Measurements from ENCODE around the gene MAGI2.
"Not testable (repeated sequence)": the region's sequence is repeated elsewhere in the genome, so short reads cannot be mapped to it uniquely, and the experiment has no call there.

Gene MAGI2

GRCh38 chr7:78326876-78327275, 1126.6 kb downstream of the MAGI2 start:
- ATAC-seq (replicated peaks), result peak in 1 of 2 donors; percentile 23
- Mint-ChIP-seq H3K4me3 (no peak overlapping the region), H3K36me3 (no peaks in the 10 kb centered on the region), H3K4me1 (no peaks in the 10 kb centered on the region), H3K27ac (no peak overlapping the region), H3K27me3 (peaks cover 0 to 3% of the 10 kb centered on the region in 2 donors), H3K9me3 (no peaks in the 10 kb centered on the region)
- no peak for DNase-seq

GRCh38 chr7:78326189-78326588, 1127.3 kb downstream of the MAGI2 start:
- Mint-ChIP-seq H3K36me3 (no peaks in the 10 kb centered on the region), H3K27ac (no peak overlapping the region), H3K27me3 (peaks cover 0 to 3% of the 10 kb centered on the region in 2 donors), H3K4me1 (no peaks in the 10 kb centered on the region), H3K4me3 (no peak overlapping the region), H3K9me3 (no peaks in the 10 kb centered on the region)
- no peak for DNase-seq
- ATAC-seq (replicated peaks), result no peak

DNA sequence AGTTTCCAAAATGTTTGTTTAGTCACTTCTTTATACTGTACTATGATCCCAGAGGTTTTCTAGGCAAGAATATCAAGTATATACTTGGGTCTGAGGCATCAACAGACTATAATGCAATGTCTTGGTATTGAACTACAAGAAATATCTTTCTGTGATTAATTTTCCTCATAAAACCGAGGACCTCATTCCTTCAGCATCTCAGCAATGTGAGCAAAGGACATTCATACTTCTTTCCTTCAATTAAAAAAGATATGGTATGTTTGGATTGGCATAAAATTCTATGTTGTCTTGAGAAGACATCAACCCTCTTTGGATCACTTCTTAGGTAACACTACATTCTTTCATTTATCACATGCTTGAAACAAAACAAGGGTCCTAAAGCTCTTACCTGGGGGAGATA, 1130.3 kb downstream of the MAGI2 start:
- DNase-seq (no peak), ATAC-seq (replicated peaks) (no peak)
- H3K9me3 Mint-ChIP-seq, result peaks cover 4 to 5% of the 10 kb centered on the region in 2 donors
- no peaks in the 10 kb centered on the region for H3K4me1 Mint-ChIP-seq
- H3K36me3 Mint-ChIP-seq, result no peaks in the 10 kb centered on the region
- no peak overlapping the region for H3K27ac Mint-ChIP-seq
- no peak overlapping the region for H3K4me3 Mint-ChIP-seq
- no peaks in the 10 kb centered on the region for H3K27me3 Mint-ChIP-seq

DNA sequence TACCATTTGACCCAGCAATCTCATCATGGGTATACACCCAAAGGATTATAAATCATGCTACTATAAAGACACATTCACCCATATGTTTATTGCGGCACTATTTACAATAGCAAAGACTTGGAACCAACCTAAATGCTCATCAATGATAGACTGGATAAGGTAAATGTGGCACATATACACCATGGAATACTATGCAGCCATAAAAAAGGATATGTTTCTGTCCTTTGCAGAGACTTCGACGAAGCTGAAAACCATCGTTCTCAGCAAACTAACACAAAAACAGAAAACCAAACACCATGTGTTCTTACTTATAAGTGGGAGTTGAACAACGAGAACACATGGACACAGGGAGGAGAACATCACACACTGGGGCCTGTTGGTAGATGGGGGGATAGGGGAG, 1131.2 kb downstream of the MAGI2 start:
- DNase-seq; H3K4me3 Mint-ChIP-seq; H3K27ac Mint-ChIP-seq; ATAC-seq (replicated peaks); H3K4me1 Mint-ChIP-seq; H3K36me3 Mint-ChIP-seq; H3K27me3 Mint-ChIP-seq; H3K9me3 Mint-ChIP-seq: not testable (repeated sequence)

DNA sequence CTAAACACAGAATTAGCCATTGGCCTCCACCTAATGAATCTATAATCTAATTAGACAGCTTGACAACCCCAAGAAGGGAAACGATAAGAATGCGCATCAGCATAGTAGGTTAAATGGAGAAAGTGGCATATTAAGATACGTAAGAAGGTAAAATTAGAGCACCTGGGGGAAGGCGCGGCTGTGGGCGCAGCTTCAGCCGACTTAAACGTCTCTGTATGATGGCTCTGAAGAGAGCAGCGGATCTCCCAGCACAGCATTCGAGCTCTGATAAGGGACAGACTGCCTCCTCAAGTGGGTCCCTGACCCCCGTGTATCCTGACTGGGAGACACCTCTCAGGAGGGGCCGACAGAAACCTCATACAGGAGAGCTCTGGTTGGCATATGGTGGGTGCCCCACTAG, 1136.1 kb downstream of the MAGI2 start:
- H3K27me3 Mint-ChIP-seq, result no peaks in the 10 kb centered on the region
- no peaks in the 10 kb centered on the region for H3K36me3 Mint-ChIP-seq
- DNase-seq (no peak), ATAC-seq (replicated peaks) (no peak)
- no peaks in the 10 kb centered on the region for H3K4me1 Mint-ChIP-seq
- H3K9me3 Mint-ChIP-seq, result peaks cover 4 to 5% of the 10 kb centered on the region in 2 donors
- H3K4me3 Mint-ChIP-seq, result no peak overlapping the region
- H3K27ac Mint-ChIP-seq, result no peak overlapping the region

DNA sequence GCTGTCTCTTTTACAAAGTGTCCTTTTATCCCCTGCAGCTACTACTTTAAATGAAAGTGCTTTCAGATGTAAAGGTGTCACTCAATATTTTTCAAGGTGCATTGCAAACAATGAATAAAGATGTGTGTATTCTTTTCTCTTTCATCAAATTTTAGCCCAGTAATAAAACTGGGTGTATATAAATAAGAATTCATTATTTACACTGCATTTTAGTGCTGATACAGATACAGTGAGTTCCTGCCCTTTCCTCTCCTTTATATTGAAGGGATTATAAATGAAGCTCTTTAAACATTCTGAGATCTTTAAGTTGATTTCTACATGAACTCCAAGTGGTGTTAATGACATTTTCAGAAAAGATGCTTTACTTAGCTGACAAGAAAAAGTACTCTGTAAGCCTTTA, 1137.4 kb downstream of the MAGI2 start:
- Mint-ChIP-seq H3K27me3 (no peaks in the 10 kb centered on the region), H3K9me3 (peaks cover 4 to 5% of the 10 kb centered on the region in 2 donors), H3K36me3 (no peaks in the 10 kb centered on the region), H3K4me3 (no peak overlapping the region), H3K4me1 (no peaks in the 10 kb centered on the region), H3K27ac (no peak overlapping the region)
- ATAC-seq (replicated peaks) (no peak), DNase-seq (no peak)

DNA sequence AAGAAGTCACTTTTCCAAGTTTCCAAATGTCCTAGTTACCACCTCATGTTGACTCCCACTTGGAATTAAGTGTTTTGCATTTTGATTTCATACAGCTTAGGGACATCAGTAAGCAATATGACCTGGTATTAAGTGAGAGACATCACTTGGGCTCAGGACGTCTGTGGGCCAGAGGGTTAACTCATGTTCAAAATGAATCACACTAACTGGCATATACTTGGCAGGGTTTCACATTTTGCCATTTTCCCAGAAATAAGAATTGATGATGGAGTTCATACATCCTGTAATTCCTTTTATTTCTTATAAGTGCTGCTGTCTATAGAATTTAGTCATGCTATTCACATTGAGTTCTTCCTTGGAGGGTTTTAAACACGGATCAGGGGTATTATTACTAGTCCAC, 1138.3 kb downstream of the MAGI2 start:
- H3K27ac Mint-ChIP-seq, result no peak overlapping the region
- H3K27me3 Mint-ChIP-seq, result no peaks in the 10 kb centered on the region
- DNase-seq (no peak), ATAC-seq (replicated peaks) (no peak)
- no peaks in the 10 kb centered on the region for H3K36me3 Mint-ChIP-seq
- no peaks in the 10 kb centered on the region for H3K4me1 Mint-ChIP-seq
- peaks cover 2 to 5% of the 10 kb centered on the region in 2 donors for H3K9me3 Mint-ChIP-seq
- no peak overlapping the region for H3K4me3 Mint-ChIP-seq

DNA sequence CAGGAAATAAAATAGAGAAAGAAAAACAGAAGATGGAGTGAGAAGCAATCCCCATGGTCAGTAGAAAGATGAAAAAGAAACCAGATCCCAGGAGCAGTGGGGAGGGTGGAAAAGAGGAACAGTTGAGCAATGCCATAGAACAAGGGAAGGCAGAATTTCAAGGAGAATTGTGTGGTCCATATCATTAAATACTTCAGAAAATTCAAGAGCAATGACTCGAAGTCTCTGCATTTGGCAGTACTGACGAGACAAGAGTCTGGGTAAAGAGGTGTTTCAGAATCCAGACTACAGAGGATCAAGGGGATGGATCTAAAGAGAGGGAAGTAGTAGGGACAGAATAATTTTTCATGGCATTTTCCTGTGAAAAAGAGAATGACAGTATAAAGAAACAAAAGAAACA, 1142.3 kb downstream of the MAGI2 start:
- Mint-ChIP-seq H3K4me1 (no peaks in the 10 kb centered on the region), H3K36me3 (no peaks in the 10 kb centered on the region), H3K4me3 (no peak overlapping the region), H3K9me3 (no peaks in the 10 kb centered on the region), H3K27me3 (no peaks in the 10 kb centered on the region), H3K27ac (no peak overlapping the region)
- ATAC-seq (replicated peaks) (no peak), DNase-seq (no peak)

- Mint-ChIP-seq H3K4me1 (no peaks in the 10 kb centered on the region), H3K9me3 (no peaks in the 10 kb centered on the region), H3K36me3 (no peaks in the 10 kb centered on the region), H3K4me3 (no peak overlapping the region), H3K27me3 (no peaks in the 10 kb centered on the region), H3K27ac (no peak overlapping the region)
- DNase-seq (no peak), ATAC-seq (replicated peaks) (no peak)
Measured at GRCh38 chr7:78307892-78308291, 1145.6 kb downstream of the MAGI2 start.

DNA sequence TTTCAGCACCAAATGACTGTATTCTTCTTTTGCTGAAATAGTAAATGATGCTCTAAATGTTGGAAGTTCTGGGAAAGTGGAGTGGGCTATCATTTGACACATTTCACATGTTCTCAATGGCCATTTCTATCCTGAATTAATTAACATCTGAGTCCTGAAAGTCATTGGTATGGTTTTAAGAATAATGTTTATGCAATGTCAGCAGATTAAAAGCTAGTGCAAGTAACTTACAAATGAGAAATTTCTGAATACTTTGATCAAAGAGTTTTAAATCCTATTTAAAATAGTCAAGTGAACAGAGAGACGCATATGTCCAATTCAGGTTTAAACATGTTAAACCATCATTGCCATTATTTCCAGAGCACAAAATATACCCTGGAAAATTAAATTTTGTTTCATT, 1146.8 kb downstream of the MAGI2 start:
- Mint-ChIP-seq H3K36me3 (no peaks in the 10 kb centered on the region), H3K9me3 (no peaks in the 10 kb centered on the region), H3K27ac (no peak overlapping the region), H3K4me3 (no peak overlapping the region), H3K27me3 (no peaks in the 10 kb centered on the region), H3K4me1 (no peaks in the 10 kb centered on the region)
- DNase-seq, result no peak
- no peak for ATAC-seq (replicated peaks)

DNA sequence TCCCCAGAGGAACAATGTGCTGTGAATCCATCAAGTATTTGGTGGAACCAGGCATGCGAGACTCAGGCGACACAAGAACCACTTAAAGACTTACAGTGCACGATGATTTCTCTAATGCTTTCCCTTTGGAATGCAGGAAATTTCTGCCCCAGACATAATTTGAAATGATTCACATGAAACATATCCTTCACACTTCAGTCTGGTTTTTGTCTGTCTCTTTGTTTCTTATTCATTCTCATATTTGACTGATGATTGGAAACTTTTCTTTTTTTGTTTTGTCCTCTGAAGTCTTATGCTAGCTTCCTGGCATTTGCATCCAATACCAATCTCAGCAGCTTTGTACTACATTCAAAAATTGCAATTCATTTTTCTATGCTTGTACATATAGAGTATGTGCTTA, 1152.1 kb downstream of the MAGI2 start:
- no peaks in the 10 kb centered on the region for H3K4me1 Mint-ChIP-seq
- DNase-seq, result no peak
- H3K36me3 Mint-ChIP-seq, result no peaks in the 10 kb centered on the region
- H3K4me3 Mint-ChIP-seq, result no peak overlapping the region
- H3K9me3 Mint-ChIP-seq, result no peaks in the 10 kb centered on the region
- H3K27ac Mint-ChIP-seq, result no peak overlapping the region
- no peak for ATAC-seq (replicated peaks)
- no peaks in the 10 kb centered on the region for H3K27me3 Mint-ChIP-seq

DNA sequence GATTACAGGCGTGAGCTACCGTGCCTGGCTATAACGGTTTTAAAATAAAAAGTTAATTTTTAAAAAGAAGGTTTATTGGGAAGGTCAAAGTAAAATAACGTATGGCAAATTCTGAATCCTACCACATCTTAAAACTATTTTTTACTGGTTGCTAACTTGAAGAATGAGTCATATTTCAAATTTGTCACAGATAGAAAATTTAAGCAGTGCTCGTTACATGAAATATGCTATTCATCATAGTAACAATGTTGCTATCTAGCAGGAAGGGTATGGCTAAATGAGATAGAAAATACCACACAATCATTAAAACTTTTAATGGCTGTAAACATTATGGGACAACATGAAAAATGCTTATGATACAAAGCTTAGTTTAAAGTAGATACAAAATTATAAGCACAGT, 1154.4 kb downstream of the MAGI2 start:
- Mint-ChIP-seq H3K4me1 (no peaks in the 10 kb centered on the region), H3K27me3 (no peaks in the 10 kb centered on the region), H3K9me3 (no peaks in the 10 kb centered on the region), H3K4me3 (no peak overlapping the region), H3K27ac (no peak overlapping the region), H3K36me3 (no peaks in the 10 kb centered on the region)
- no peak for DNase-seq
- ATAC-seq (replicated peaks), result no peak

- H3K4me1 Mint-ChIP-seq, result no peaks in the 10 kb centered on the region
- ATAC-seq (replicated peaks), result no peak
- H3K9me3 Mint-ChIP-seq, result peaks cover 0 to 4% of the 10 kb centered on the region in 2 donors
- H3K36me3 Mint-ChIP-seq, result no peaks in the 10 kb centered on the region
- H3K4me3 Mint-ChIP-seq, result no peak overlapping the region
- no peak for DNase-seq
- no peak overlapping the region for H3K27ac Mint-ChIP-seq
- no peaks in the 10 kb centered on the region for H3K27me3 Mint-ChIP-seq
Measured at GRCh38 chr7:78296644-78297371, 1156.7 kb downstream of the MAGI2 start.

DNA sequence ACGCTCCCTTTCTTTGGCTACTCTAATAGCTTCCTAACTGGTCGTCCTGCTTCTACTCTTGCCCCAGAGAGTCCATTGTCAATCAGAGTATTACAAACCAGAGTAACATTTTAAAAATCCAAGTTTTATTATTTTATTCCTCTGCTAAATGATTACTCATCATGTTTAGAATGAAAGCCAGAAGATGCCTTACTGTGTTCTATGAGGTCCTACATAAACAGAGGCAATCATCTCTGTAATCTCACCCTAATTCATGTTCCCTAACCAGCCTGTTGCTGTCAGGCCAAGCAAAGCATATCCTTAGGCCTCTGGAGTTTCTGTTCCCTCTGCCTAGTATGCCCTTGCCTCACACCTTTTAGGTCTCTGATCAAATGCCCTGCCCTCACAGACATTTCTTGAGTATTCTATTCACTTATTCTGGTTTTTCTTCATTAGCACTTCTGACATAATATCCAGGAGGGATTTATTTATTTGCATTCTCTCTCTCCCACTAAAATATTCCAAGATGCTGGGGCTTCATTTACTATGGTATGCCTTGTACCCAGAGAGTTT, 1157.3 kb downstream of the MAGI2 start:
- H3K4me3 Mint-ChIP-seq, result no peak overlapping the region
- H3K27me3 Mint-ChIP-seq, result no peaks in the 10 kb centered on the region
- no peaks in the 10 kb centered on the region for H3K4me1 Mint-ChIP-seq
- no peak overlapping the region for H3K27ac Mint-ChIP-seq
- no peak for ATAC-seq (replicated peaks)
- H3K9me3 Mint-ChIP-seq, result peaks cover 0 to 4% of the 10 kb centered on the region in 2 donors
- no peaks in the 10 kb centered on the region for H3K36me3 Mint-ChIP-seq
- DNase-seq, result no peak

- H3K27ac Mint-ChIP-seq; H3K4me3 Mint-ChIP-seq; DNase-seq; H3K27me3 Mint-ChIP-seq; ATAC-seq (replicated peaks); H3K4me1 Mint-ChIP-seq; H3K36me3 Mint-ChIP-seq: not testable (repeated sequence)
- peaks cover 0 to 11% of the 10 kb centered on the region in 2 donors for H3K9me3 Mint-ChIP-seq
Measured at GRCh38 chr7:78289471-78289870, 1164.0 kb downstream of the MAGI2 start.
